OCI-M2 (cell line): ENCODE data around the gene GPC2.
"Not testable (repeated sequence)": the region's sequence is repeated elsewhere in the genome, so short reads cannot be mapped to it uniquely, and the experiment has no call there.

Source experiments
- DNase-seq: peaks from one replicate; lab custom pipeline; 2025; ENCODE audit not compliant: unreplicated experiment; lab: John Stamatoyannopoulos, UW

Gene GPC2, protein sequence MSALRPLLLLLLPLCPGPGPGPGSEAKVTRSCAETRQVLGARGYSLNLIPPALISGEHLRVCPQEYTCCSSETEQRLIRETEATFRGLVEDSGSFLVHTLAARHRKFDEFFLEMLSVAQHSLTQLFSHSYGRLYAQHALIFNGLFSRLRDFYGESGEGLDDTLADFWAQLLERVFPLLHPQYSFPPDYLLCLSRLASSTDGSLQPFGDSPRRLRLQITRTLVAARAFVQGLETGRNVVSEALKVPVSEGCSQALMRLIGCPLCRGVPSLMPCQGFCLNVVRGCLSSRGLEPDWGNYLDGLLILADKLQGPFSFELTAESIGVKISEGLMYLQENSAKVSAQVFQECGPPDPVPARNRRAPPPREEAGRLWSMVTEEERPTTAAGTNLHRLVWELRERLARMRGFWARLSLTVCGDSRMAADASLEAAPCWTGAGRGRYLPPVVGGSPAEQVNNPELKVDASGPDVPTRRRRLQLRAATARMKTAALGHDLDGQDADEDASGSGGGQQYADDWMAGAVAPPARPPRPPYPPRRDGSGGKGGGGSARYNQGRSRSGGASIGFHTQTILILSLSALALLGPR

DNA sequence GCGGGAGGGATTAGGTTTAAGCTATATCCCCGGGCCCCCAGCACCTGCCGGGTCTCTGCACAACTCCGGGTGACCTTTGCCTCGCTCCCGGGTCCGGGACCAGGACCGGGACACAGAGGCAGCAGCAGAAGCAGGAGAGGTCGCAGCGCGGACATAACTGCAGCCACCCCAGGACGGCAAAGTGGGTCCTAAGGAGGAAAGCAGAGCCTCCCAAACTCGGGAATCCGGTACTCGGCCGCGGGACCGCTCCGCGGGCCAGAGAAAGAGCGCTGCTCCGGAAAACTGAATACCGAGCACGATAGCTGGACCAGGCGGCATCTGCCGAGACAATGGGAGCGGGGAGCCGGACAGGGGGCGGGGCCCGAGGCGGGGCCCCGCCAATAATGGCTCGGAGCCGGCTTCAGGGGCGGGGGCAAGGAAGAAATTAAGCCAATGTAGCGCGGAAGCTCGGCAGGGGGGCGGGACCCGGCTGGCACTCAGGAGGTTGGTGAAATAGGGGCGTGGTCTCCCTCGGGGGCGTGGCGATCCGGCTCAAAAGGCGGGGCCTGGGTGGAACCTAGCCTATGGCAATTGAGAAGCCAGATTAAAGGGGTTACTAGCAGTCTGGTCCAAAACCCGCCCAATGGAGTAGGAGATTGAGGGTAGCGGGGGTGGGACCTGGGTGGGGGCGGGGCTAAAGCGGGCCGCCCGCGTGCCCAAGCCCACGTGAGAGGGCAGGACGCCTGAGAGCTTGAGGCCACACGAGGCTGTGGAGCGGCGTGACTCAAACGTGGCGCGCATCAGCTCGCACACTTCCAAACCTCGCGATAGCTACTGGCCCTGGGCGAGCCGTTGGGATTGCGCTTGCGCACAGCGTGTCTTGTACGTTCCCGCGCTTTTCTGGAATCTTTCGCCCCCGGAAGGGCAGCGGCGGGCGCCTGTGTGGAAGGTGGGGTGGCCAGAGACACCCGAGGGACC, at the start of gene GPC2, which contains the start of gene STAG3:
Gene GPC2, minus strand, starts transcription at position 337 of the 957 bp plus-strand sequence. Its CDS starts 182 bp downstream, at position 155.
Gene STAG3, plus strand, starts transcription at position 874 of the 957 bp plus-strand sequence. CDS start 2,639 bp downstream, outside the sequence.
- peak; percentile 87 for DNase-seq

GRCh38 chr7:100224891-100225290, 47.7 kb upstream of the GPC2 start:
- not testable (repeated sequence) for DNase-seq

GRCh38 chr7:100223376-100223927, 46.3 kb upstream of the GPC2 start:
- not testable (repeated sequence) for DNase-seq

- DNase-seq = no peak
Observed at GRCh38 chr7:100222445-100223132, 45.4 kb upstream of the GPC2 start.

DNA sequence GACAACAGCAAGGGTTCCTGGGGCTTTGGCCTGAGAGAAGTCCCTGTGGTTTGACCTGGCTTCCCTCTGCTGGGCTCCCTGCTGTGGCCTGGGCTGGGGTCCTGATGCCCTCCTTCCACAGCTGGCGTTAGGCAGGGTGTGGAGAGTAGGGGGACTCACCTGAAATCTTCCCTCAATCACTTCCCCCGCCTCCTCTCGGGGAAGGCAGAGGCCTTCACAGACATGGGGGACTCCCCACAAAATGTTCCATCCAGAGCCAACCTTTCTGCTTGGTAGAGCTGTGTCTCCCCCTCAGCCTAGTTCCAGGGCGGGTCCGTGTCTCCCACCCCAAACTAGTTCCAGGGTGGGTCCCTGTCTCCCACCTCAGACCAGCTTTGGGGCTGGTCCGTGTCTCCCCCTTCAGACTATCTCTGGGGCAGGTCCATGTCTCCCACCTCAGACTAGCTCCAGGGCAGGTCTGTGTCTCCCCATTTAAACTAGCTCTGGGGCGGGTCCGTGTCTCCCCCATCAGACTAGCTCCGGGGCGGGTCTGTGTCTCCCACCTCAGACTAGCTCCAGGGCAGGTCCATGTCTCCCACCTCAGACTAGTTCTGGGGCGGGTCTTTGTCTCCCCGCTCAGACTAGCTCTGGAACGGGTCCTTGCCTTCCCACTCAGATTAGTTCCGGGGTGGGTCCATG, 44.7 kb upstream of the GPC2 start:
- no peak for DNase-seq

- DNase-seq = no peak
Observed at GRCh38 chr7:100221231-100221718, 44.1 kb upstream of the GPC2 start.

GRCh38 chr7:100220586-100221230, 43.5 kb upstream of the GPC2 start:
- no peak for DNase-seq

DNA sequence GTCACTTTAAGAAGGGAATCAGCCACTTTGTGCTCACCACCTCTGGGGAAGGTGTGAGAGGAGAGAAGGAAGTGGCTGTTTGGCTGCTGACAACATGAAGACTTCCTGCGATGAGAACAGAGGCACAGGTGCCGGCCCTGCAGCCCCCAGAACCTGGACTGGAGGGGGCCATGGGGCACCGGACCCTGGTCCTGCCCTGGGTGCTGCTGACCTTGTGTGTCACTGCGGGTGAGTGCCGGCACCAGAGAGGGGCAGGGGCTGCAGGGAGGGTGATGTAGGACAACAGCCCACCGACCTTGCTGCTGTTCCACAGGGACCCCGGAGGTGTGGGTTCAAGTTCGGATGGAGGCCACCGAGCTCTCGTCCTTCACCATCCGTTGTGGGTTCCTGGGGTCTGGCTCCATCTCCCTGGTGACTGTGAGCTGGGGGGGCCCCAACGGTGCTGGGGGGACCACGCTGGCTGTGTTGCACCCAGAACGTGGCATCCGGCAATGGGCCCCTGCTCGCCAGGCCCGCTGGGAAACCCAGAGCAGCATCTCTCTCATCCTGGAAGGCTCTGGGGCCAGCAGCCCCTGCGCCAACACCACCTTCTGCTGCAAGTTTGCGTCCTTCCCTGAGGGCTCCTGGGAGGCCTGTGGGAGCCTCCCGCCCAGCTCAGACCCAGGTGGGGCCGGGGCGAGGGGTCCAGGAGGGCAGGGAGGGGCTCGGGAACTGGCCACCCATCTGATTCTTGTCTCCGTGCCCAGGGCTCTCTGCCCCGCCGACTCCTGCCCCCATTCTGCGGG, 42.8 kb upstream of the GPC2 start, which contains the start of gene PVRIG:
Gene PVRIG, plus strand, starts transcription at position 149 of the 785 bp plus-strand sequence. Its CDS starts 22 bp downstream, at position 171.
- not testable (repeated sequence) for DNase-seq

- DNase-seq = no peak
Observed at GRCh38 chr7:100219271-100219737, 42.1 kb upstream of the GPC2 start.

DNA sequence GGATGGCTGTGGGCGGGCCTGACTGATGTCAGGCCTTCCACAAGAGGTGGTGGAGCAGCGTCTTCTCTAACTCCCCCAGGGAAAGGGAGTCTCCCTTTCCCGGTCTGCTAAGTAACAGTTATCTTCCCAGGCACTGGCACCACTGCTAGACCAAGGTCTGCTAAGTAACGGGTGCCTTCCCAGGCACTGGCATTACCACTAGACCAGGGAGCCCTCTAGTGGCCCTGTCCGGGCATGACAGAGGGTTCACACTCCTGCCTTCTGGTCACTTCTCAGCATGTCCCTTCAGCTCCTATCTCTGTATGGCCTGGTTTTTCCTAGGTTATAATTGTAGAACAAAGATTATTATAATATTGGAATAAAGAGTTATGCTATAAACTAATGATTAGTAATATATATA, 40.8 kb upstream of the GPC2 start:
- peak; percentile 50 for DNase-seq

DNA sequence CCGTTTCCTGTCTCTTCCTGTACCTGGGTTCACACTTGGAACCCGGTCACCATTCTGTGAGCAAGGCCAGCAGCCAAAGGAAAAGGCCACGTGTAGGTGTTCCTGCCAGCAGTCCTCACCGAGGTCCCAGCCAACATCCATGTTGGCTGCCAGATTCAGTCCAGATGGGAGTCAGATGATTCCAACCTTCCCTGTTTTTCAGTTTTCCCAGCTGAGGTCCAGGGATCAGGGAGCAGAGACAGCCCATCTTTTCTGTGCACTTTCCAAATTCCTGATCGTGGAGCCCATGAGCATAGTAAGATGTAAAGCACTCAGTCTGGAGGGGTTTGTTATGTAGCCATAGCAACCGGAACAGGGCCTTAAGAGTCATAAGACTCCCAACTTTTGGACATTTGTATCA, 38.7 kb upstream of the GPC2 start:
- DNase-seq = no peak

- not testable (repeated sequence) for DNase-seq
Observed at GRCh38 chr7:100214356-100214755, 37.2 kb upstream of the GPC2 start.

DNA sequence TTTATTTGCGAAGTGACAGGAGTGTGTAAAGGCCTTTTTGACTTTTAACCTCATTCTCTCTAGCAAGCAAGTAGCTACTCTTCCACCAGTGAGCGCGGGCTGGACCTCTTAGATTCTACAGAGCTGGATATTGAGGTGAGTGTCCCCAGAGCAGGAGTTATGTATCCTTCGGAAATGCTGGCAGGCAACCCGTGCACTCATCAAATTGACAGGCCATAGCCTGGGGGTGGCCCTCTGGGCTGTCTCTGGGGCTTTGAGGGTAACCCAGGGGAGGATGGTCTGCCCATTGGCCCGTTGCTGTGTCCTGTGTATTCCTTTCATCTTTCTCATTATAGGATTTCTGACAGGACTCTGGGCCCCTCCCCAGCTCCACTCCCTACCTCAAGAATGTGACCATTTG, 36.5 kb upstream of the GPC2 start:
- no peak for DNase-seq

DNA sequence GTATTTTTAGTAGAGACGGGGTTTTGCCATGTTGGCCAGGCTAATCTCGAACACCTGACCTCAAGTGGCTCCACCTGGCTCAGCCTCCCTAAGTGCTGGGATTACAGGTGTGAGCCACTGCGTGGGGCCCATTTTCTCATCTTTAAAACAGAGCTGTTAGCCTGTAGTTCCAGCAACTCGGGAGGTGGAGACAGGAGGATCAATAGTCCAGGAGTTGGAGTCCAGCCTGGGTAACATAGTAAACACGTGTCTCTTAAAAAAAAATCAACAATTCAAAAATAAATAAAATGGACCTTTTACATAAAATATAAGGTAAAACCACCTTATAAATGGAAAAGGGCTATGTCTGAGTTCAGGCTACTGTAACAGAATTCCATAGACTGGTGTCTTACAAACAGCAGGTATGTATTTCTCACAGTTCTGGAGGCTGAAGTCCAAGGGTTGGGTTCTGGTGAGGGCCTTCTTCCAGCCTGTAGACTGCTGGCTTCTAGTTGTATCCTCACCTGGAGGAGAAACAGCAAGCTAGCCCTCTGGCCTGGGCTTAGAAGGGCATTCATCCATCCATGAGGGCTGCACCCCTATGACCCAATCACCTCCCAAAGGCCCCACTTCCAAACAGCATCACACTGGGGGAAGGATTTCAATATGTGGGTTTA, 35.6 kb upstream of the GPC2 start:
- DNase-seq = no peak

- DNase-seq = no peak
Observed at GRCh38 chr7:100211342-100211780, 34.2 kb upstream of the GPC2 start.

DNA sequence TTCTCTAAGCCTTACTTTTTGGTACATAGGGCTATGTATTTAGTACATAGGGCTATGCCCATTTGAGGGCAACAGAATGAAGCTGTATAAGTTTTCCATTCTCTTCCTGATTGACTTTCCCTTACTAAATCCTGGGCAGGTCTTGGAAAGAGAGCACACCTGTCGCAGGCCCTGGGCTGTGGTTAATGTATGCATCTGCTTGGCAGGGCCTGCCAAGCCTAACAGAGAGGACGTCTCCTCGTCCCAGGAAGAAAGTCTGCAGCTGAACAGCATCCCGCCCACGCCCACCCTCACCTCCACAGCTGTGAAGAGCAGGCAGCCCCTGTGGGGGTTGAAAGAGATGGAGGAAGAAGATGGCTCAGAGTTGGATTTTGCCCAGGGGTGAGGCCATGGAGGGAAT, 33.6 kb upstream of the GPC2 start:
- DNase-seq = no peak

DNA sequence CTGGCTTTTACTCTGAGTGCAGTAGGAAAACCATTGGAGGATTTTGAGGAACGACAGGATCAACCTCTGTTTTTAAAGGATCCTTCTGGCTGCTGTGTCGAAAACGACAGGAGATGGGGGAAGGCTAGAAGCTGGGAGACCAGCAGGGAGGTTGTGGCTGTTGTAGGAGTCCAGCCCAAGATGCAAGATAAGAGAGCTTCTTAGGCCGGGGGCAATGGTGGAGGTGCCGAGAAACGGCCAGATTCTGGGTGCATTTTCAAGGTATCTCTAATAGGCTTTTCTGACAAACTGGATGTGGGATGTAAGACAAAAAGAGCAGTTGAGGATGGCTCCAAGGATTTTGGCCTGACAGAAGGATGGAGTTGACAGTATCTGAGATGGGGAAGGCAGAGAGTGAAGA, 32.3 kb upstream of the GPC2 start:
- no peak for DNase-seq
